Measurements from ENCODE around the gene ALDH3B1.

ALDH3B1 gene

DNA sequence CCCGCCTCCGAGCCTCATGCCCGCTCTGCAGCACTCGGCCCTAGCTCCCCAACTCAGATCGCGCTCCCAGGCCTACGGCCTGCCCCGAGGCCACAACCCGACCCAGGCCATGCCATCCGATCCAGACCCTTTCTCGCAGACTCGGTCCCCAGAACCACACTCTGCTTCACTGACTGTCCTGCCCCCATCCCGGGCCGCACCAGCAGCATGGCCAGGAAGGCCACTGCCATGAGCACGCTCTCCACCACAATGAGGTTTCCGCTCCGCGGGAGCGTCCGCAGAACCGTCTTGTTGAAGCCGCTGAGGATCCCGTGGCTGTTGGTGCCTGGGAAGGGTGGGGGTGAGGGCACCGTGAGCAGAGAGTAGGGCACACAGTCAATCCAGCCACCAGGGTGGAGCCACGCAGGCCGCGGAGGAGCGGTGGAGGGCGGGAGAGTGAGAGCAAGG lies 12.6 kb upstream of the ALDH3B1 start:
- DNase-seq, result no peak

GRCh38 chr11:67998150-67999045 lies 11.7 kb upstream of the ALDH3B1 start:
- DNase-seq, result no peak

DNA sequence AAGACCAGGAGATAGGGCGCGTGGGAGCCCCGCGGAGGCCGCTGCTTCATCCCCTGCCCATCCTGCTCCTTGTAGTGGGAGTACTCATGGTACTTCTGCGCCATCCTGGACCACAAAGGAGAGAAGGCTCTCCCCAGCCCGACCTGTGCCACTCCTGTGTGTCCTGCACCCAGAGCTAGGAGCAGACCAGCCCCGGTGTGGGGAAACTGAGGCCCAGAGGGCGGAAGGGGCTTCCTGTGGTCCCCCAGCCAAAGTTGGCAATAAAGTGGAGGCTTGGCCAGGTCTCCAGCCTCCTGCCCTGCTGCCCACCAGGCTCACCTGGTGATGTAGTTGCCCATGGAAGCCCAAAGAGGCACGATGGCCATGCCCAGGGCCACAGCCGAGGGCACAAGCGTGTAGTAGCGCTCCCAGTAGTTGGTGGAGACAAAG lies 10.9 kb upstream of the ALDH3B1 start:
- no peak for DNase-seq

GRCh38 chr11:67999704-68000103 lies 10.4 kb upstream of the ALDH3B1 start:
- DNase-seq, result no peak

DNA sequence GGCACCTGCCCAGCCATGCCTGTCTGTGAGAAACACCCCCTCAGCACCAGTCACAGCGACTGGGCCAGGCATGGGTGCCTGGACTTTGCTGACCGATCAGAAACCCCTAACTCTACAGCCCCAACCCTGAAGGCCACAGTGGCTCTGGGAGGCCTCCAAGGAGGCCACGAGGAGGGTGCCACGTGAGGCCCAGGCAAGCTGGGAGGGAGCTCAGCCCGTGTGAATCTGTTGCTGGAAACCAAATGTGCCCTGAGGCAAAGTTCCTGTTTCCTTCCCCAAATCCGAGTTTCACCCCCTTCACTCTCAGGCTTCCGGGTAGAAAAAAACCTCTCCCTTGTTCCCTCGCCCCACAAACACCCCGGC lies 7.6 kb upstream of the ALDH3B1 start:
- DNase-seq, result no peak

- peak; percentile 35 for DNase-seq
Measured at GRCh38 chr11:68002938-68003845, 6.9 kb upstream of the ALDH3B1 start.

- peak; percentile 57 for DNase-seq
Measured at GRCh38 chr11:68003846-68004550, 6.1 kb upstream of the ALDH3B1 start, which contains the start of gene UNC93B1. UNC93B1 (minus strand) TSS chr11:68004097; CDS start chr11:68004043, 54 bp downstream.

DNA sequence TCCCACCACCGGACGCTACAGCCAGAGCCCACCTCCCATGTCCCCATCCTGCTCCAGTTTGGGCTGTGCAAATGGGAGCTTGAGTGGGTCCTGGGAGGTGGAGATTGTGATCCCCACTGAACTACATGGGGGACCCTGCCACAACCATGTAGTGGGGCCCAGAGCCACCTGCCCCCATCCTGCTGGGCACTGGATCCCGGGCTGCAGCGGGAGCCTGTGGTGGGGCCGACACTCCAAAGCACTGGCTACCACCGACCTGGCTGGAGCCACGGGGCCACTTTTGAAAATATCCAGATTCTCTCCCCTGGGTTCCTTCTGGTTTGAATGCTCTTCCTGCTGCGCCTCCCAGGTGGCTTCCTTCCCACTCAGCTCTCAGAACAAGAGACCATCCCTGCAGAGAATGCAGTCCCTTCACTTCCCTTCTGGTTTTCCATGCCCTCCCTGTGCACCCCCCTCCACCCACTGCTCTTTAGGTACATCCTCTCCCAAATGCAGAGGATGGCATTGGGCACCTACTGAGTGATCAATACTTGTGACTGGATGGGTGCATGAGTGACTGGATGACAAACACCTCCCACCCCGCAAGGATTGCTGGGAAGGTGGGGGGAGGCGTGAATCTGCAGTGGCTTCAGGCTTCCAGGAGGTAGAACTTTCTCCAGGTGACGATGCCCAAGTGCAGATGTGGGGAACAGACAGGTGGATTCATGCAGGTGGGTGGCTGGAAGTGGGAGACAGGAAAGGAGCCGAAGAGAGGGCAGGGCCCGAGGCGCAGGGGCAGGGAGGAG lies 5.4 kb upstream of the ALDH3B1 start:
- no peak for DNase-seq

- no peak for DNase-seq
Measured at GRCh38 chr11:68006606-68007166, 3.4 kb upstream of the ALDH3B1 start.

- DNase-seq, result no peak
Measured at GRCh38 chr11:68007498-68008380, 2.4 kb upstream of the ALDH3B1 start.

- peak; percentile 67 for DNase-seq
Measured at GRCh38 chr11:68008381-68009337, 1.5 kb upstream of the ALDH3B1 start.

DNA sequence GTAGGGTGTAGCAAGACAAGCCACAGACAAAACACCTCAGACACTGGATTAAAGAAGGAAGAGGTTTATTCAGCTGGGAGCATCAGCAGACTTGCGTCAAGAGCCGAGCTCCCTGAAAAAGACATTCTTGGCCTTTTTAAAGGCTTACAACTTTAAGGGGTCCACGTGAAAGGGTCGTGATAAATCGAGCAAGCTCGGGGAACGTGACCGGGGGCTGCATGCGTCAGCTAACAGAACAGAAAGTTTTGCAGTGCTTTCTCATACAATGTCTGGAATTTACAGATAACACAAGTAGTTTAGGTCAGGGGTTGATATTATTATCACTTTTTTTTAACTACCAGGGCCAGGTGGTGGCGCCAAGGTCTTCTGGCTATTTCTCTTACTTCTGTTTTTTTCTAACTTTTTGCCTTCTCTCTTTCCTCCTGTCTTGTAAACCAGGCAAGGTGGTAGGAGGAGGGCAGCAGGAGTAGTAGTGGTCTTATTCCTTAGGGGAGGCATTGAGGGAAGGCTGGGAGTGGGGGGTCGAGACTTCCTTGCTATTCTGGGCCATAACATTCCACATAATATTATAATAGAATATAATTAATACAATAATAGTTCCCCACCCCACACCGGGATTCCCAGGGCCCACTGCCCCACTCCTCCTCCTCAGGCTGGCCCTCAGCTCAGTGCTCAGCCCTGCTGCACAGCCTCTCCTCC lies 587 bp upstream of the ALDH3B1 start:
- DNase-seq, result no peak

- DNase-seq, result no peak
Measured at GRCh38 chr11:68011051-68011943, 1.2 kb downstream of the ALDH3B1 start.

DNA sequence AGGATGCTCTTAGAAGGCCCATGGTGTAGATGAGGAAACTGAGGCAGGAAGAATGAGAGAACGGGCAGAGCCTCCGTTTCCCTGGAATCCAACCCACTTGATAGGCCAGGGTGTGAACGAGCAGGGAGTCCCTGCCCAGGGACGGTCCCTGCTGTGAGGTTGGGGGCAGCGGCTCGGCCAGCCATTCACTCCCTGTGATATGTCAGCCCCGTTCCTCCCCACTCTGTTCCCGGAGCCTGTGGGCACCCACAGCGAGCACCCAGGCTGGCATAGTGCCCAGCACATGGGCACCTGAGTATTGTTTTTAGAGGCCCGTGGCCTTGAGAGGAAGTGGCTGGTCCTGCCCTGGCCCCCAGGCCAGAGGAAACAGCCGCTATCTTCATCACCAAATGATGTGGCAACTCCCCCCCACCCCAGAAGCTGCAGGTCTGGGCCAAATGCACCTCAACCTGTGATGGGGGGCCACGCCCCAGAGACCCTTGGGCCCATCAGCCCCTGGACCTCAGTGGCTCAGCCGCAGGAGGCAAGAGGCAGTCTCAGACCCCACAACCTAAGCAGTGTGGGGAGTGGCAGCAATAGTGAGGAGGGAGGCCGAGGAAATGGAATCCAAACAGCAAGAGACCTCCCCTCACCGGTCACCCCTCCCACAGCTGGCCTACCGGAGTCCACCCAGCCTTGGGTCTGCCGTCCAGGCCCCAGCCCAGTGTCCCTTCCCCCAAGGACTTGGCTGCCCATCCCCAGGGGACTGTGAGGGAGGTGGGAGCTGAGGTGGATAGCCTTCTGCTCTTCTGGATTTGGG lies 2.1 kb downstream of the ALDH3B1 start:
- DNase-seq, result no peak

- no peak for DNase-seq
Measured at GRCh38 chr11:68012843-68013610, 2.9 kb downstream of the ALDH3B1 start.

DNA sequence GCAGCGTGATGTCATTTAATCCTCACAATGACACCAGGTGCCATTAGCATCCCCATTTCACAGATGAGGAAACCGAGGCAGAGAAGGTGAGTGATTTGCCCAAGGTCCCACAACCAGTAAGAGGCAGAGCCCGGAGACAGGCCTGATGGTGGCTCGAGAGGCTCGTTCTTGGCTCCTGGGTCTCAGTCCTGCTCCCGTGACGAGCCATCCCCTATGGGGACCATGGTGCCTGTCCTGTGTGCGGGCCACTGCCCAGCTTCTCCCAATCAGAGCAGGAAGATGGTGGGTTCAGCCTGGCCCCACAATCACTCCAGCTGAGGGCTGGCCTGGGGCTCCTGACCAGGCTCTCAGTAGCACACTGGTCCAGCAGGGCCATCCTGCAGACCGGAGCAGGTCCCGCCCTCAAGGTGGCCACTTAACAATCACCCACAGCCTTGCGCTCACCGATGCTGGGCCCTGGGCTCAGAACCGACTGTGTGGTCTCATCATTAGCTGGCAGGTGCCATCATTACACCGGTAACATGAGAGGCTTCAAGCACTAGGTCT lies 3.6 kb downstream of the ALDH3B1 start:
- no peak for DNase-seq

All from NCI-H1105 treated with DMSO at 0.1 percent for 48 hours (cell line).